GM21825 (cell line): Measurements from ENCODE around the gene SBF1.
"Not testable (repeated sequence)": the region's sequence is repeated elsewhere in the genome, so short reads cannot be mapped to it uniquely, and the experiment has no call there.

Experiments
- ATAC-seq: cut with Tn5 transposase; IDR thresholded peaks from one replicate; pipeline ENCODE4 v1.9.1; 2021; ENCODE audit warnings: mild to moderate bottlenecking, moderate library complexity; ENCODE audit not compliant: unreplicated experiment

Gene SBF1

GRCh38 chr22:50401907-50402306, 72.9 kb downstream of the SBF1 start:
- no peak for ATAC-seq

DNA sequence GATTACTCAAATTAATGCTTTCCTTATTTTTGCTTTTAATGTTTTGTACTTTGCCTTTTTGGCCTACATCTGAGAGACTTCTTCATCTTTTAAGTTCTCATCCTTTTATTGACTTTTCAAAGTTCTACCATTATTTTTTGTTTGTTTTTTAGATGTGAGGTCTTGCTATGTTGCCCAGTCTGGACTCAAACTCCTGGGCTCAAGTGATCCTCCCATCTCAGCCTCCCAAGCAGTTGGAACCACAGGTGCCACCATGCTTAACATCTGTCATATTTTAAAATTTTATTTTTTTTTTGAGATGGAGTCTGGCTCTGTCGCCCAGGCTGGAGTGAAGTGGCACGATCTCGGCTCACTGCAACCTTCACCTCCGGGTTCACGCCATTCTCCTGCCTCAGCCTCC, 73.9 kb downstream of the SBF1 start:
- ATAC-seq = no peak

GRCh38 chr22:50400406-50400805, 74.4 kb downstream of the SBF1 start:
- ATAC-seq = no peak

DNA sequence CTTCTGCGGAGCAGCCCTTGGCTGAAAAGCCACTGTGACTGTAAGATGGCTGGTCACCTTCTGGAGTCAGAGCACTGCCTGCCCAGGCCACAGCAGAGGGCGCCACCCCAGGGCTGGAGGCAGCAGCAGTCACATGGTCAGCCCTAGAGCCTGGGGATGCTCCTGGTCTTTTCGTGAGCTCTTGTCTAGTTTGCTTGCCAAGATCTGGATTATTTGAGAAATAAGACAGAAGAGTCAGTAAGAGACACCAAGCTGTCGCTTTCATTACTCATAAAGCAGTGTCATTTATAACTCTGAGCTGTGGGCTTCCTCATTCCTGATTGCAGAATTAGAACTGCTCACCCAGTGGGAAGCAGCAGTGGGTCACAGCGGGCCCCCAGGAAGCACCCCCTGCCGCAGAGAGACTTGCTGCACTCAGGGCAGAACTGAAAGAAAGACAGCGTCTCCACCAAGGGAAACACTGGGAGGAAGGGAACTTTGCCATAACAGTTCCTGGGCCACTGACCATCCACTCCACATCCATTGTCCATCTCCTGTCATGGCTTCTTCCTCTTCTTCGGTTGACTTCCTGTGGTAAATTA, 75.0 kb downstream of the SBF1 start:
- no peak for ATAC-seq

DNA sequence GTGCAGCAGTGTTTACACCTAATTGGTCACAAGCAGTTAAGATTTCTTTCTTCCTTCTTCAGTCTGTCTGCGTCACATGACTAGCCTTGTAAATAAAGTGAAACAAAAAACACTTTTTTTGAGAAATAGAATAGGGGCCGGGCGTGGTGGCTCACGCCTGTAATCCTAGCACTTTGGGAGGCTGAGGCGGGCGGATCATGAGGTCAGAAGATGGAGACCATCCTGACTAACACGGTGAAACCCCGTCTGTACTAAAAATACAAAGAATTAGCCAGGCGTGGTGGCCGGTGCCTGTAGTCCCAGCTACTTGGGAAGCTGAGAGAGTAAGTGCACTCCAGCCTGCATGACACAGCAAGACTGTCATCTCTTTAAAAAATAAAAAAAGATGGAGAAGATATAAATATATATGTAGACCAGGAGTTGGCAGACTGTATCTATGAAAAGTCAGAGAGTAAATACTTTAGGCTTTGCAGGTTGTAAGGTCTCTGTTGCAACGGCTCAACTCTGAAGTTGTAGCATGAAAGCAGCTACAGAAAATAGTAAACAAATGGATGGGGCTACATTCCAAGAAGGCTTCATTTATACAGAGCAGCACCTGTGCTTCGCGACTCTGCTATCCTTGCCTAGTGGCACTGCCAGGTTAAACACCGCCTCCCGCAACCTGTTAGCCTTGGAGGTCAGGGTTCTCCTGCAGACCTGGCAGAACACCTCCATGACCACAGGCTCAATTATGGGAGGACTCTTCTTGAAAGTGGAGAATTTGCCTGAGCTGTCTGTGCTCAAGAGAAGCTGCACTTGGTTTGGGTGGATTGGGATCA, 75.8 kb downstream of the SBF1 start:
- ATAC-seq = no peak

DNA sequence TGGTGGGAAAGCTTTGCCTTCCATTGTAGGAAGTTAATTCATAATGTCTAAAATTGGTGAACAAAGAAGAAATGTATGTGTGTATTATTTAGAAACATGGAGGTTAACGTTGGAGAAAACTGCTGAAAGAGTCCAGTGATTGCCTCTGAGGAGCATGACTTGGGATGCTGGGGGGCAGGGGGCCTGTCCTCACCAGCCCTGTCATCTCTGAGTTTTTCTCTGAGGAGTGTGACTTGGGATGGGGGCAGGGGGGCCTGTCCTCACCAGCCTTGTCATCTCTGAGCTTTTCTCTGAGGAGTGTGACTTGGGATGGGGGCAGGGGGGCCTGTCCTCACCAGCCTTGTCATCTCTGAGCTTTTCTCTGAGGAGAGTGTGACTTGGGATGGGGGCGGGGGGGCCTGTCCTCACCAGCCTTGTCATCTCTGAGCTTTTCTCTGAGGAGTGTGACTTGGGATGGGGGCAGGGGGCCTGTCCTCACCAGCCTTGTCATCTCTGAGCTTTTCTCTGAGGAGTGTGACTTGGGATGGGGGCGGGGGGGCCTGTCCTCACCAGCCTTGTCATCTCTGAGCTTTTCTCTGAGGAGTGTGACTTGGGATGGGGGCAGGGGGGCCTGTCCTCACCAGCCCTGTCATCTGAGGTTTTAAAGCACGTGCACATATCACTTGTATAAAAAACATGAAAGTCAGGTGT, 77.3 kb downstream of the SBF1 start:
- ATAC-seq = not testable (repeated sequence)

DNA sequence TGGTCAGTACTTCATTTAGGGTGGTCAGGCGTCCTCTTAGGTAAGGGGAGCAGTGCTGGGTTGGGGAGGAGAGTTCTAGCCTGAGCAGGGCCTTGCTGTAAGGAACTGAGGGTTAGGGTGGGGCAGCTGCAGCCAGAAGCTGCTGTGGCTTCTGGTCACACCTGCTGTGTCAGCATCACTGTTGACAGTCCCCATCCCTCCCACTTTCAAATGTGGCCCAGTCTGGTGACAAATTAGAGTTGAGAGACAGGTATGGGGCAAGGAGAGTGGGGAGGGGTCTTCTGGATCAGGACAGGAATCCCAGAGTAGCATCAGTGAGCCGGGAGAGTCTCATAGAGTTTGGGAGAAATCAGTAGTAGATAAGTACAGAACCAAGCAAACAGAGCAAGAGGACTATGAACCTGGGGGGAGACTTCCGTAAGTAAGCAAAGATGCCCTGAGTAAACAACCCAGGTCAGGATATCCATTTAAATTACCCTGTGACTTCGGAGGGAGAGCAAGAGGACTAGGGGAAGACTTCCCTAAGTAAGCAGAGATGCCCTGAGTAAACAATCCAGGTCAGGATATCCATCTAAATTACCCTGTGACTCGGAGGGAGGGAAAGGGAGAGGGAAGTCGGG, 78.0 kb downstream of the SBF1 start:
- no peak for ATAC-seq
